Fibroblast of mammary gland (primary cell): ENCODE data around the gene FGFBP3.

Experiments used
- DNase-seq: peaks from one replicate; pipeline ENCODE4 v3.0.0-alpha.2; 2010; ENCODE audit warnings: low read depth
- H3K4me3 ChIP-seq: 2 replicates; pipeline ENCODE4 v1.5.1; 2011; ENCODE audit warnings: low read depth, mild to moderate bottlenecking, low read length, moderate library complexity; ENCODE audit not compliant: control insufficient read depth
- CTCF ChIP-seq: conservative IDR thresholded peaks from 2 replicates; pipeline ENCODE4 v1.5.1; 2011; ENCODE audit warnings: low read depth, low read length, inconsistent platforms; ENCODE audit not compliant: control insufficient read depth, insufficient read depth

Gene FGFBP3

GRCh38 chr10:91924212-91925021 lies 15.1 kb upstream of the FGFBP3 start:
- no peak for TF ChIP-seq CTCF
- DNase-seq: peak; percentile 18
- peak overlapping the region; percentile 81 for H3K4me3 ChIP-seq

- H3K4me3 ChIP-seq: peak within 1 kb of the TSS; percentile 81
- no peak for TF ChIP-seq CTCF
- DNase-seq: peak; percentile 92
Measured at GRCh38 chr10:91923371-91924211, 14.3 kb upstream of the FGFBP3 start, which contains the start of gene BTAF1. Gene BTAF1 (plus strand): TSS chr10:91923770. CDS start chr10:91924077, 307 bp downstream.

GRCh38 chr10:91919651-91920050 lies 10.4 kb upstream of the FGFBP3 start:
- no peak for DNase-seq
- H3K4me3 ChIP-seq: no peak overlapping the region
- no peak for TF ChIP-seq CTCF

GRCh38 chr10:91910467-91910866 lies 1.2 kb upstream of the FGFBP3 start:
- H3K4me3 ChIP-seq: no peak overlapping the region
- TF ChIP-seq CTCF: no peak
- DNase-seq: no peak

- peak; percentile 59 for DNase-seq
- TF ChIP-seq CTCF: peak; percentile 22
Measured at GRCh38 chr10:91908337-91909116, 759 bp downstream of the FGFBP3 start.

GRCh38 chr10:91907914-91908336 lies 1.4 kb downstream of the FGFBP3 start:
- TF ChIP-seq CTCF: no peak
- no peak for DNase-seq
- peak overlapping the region; percentile 61 for H3K4me3 ChIP-seq

More at GRCh38 chr10:91908337-91909116, 759 bp downstream of the FGFBP3 start:
- H3K4me3 ChIP-seq: peak overlapping the region; percentile 61
